ENCODE data around the gene KIAA1328.
A peak's percentile ranks its signal among the peaks of the same experiment; 100 is the strongest.

Gene KIAA1328

DNA sequence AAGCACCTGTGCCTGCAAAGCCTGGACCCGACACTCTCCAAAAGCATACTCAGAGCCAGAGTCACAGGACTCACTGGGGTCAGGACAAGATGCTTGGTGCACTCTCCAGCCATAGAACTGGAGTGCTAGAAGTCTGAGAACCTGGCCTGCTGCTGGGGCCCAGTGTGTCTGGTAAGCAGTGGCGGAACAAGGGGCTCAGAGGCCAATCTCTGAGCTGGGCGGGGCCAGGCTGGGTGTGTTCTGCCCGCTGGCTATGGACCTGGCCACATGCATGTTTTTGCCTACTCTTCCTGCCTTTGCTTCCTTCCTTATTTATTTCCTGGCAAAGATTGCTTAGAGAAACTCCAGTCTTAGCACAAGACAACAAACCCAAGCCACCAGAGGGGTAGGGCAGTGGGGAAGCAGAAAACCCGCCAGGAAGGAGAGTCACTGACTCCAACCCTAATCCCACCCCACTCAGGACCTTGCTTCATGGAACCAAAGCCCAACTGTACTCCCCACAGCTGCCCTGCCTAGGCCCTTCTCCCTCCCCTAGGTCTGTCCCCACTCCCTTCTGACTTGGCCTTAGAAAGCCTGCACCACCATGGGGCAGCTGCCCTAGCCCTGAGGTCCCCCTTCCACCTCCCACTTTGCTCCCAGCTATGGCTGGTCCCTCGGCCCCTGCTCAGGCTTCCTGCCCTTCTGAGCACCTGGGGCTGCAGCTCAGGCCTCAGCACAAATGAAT, 421.1 kb downstream of the KIAA1328 start:
- TF ChIP-seq FOXM1 (IDR thresholded peaks at IDR 0.05; ENCODE audit: borderline replicate concordance, low read depth) (no peak), CEBPB (IDR thresholded peaks at IDR 0.05) (no peak), EGR1 (IDR thresholded peaks at IDR 0.05) (no peak), TCF12 (IDR thresholded peaks at IDR 0.05; ENCODE audit: low read depth) (no peak), REST (IDR thresholded peaks at IDR 0.05; ENCODE audit: low read depth) (no peak), ZBTB7A (IDR thresholded peaks at IDR 0.05; ENCODE audit: low read depth) (no peak), TEAD4 (IDR thresholded peaks at IDR 0.05) (no peak), RAD21 (IDR thresholded peaks at IDR 0.05; ENCODE audit: low read depth) (no peak), TAF1 (IDR thresholded peaks at IDR 0.05; ENCODE audit: low read depth) (no peak), YY1 (IDR thresholded peaks at IDR 0.05; ENCODE audit: low read depth) (no peak), EP300 (IDR thresholded peaks at IDR 0.05; ENCODE audit: borderline replicate concordance) (no peak), NFIC (IDR thresholded peaks at IDR 0.05) (no peak), CREB1 (IDR thresholded peaks at IDR 0.05; ENCODE audit: low read depth) (no peak)
- TF ChIP-seq, protein P1, sequence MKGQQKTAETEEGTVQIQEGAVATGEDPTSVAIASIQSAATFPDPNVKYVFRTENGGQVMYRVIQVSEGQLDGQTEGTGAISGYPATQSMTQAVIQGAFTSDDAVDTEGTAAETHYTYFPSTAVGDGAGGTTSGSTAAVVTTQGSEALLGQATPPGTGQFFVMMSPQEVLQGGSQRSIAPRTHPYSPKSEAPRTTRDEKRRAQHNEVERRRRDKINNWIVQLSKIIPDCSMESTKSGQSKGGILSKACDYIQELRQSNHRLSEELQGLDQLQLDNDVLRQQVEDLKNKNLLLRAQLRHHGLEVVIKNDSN (IDR thresholded peaks at IDR 0.05) = no peak
- TF ChIP-seq, protein P2, sequence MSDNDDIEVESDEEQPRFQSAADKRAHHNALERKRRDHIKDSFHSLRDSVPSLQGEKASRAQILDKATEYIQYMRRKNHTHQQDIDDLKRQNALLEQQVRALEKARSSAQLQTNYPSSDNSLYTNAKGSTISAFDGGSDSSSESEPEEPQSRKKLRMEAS (IDR thresholded peaks at IDR 0.05) = no peak

DNA sequence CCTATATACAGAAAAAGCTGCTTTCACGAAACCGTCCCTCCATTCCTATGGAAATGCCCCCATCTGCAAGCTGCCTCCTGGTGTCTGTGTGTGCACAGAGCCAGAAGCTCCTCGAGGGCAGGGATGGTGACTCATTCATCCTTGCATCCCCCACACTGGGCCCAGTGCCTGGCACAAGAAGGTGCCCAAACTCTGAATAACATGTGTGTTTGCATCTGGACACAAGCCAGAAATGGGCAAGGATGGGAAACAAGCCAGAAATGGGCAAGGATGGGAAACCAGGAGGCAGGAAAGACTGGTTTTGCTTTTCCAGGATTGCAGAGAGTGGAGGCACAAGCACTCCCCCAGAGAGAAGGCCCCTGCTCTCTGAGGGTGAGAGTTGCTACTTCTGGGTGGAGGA, 422.8 kb downstream of the KIAA1328 start:
- TF ChIP-seq TAF1 (IDR thresholded peaks at IDR 0.05; ENCODE audit: low read depth) (no peak), FOXM1 (IDR thresholded peaks at IDR 0.05; ENCODE audit: borderline replicate concordance, low read depth) (no peak), ZBTB7A (IDR thresholded peaks at IDR 0.05; ENCODE audit: low read depth) (no peak), NFIC (IDR thresholded peaks at IDR 0.05) (peak; percentile 85), CEBPB (IDR thresholded peaks at IDR 0.05) (no peak), EGR1 (IDR thresholded peaks at IDR 0.05) (no peak), CREB1 (IDR thresholded peaks at IDR 0.05; ENCODE audit: low read depth) (no peak)
- TF ChIP-seq, protein P1 (IDR thresholded peaks at IDR 0.05) = no peak

DNA sequence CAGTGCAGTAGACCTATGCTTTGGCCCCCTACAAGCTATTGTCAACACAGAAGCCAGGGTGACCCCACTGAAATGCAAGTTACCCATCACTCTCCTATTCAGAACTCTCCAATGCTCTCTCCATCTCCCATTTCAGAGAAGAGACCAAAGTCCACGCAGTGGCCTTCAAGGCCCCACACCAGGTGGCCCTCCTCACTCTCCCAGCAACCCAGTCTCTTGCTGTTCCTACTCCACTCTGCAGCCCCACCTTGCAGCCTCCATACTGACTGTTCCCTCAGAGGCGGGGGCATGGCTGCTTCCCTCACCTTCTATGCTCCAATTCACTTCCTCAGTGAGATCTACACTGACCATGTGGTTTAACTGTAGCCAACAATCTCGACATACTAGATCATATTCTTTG, 423.4 kb downstream of the KIAA1328 start:
- TF ChIP-seq TCF12 (IDR thresholded peaks at IDR 0.05; ENCODE audit: low read depth) (no peak), CREB1 (IDR thresholded peaks at IDR 0.05; ENCODE audit: low read depth) (no peak), ZBTB7A (IDR thresholded peaks at IDR 0.05; ENCODE audit: low read depth) (no peak)

GRCh38 chr18:37252854-37253393, 424.0 kb downstream of the KIAA1328 start:
- TF ChIP-seq TEAD4 (IDR thresholded peaks at IDR 0.05) (no peak), EGR1 (IDR thresholded peaks at IDR 0.05) (no peak), CREB1 (IDR thresholded peaks at IDR 0.05; ENCODE audit: low read depth) (no peak), RAD21 (IDR thresholded peaks at IDR 0.05; ENCODE audit: low read depth) (no peak), ZBTB7A (IDR thresholded peaks at IDR 0.05; ENCODE audit: low read depth) (no peak), NFIC (IDR thresholded peaks at IDR 0.05) (no peak)
- TF ChIP-seq, protein P1 (IDR thresholded peaks at IDR 0.05) = peak; percentile 47; the same call in 1 of the 2 replicates

DNA sequence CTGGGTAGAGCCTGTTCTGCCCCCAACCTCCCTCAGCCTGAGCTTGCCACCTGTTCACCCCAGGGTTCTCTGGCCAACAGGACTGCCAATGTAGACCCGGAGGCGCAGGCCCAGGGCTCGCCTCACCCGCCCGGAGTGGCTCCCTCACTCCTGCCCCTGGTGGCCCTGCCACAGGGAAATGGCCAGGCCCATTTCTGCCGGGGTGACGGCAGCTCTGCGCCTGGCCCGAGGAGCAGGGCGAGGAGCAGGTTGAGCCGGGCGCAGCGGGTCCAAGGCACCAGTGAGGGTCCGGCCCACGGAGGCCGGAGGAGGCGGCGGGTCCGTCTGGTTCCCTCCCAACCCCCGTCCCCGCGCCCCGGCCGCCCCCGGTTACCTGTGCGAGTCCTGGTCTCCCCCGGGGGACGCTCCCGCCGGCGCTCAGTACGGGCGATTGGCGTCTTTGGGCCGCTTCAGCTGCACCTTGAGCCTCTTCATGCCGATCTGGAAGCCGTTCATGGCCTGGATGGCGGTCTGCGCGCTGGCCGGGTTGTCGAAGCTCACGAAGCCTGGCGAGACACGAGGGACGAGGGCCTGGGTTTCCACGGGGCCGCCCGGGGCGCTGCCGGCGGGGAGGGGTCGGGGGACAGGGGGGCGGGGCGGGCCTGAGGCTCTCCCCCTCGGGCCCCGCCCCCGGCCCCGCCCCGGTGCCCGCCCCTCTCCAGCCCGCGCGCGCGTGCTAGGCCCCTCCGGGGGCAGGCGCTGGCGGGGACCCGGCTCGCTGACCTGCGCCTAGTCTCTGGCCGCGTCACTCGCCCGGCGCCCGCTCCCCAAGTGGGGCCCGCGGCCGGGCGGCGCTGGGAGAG, 424.7 kb downstream of the KIAA1328 start:
- TF ChIP-seq TCF12 (IDR thresholded peaks at IDR 0.05; ENCODE audit: low read depth) = no peak
- no peak for TF ChIP-seq FOXM1 (IDR thresholded peaks at IDR 0.05; ENCODE audit: borderline replicate concordance, low read depth)
- peak; percentile 5; the same call in 1 of the 2 replicates for TF ChIP-seq ZBTB7A (IDR thresholded peaks at IDR 0.05; ENCODE audit: low read depth)
- no peak for TF ChIP-seq TAF1 (IDR thresholded peaks at IDR 0.05; ENCODE audit: low read depth)
- no peak for TF ChIP-seq REST (IDR thresholded peaks at IDR 0.05; ENCODE audit: low read depth)
- TF ChIP-seq EGR1 (IDR thresholded peaks at IDR 0.05) = no peak
- TF ChIP-seq, protein P2 (IDR thresholded peaks at IDR 0.05) = peak; percentile 93
